Breast epithelium (tissue), 3 donors: ENCODE results near the gene PLIN3.
A peak's percentile ranks its signal among the peaks of the same experiment; 100 is the strongest.

ENCODE experiments used
- POLR2A ChIP-seq: fragments of 450-650 bp; IDR thresholded peaks from one replicate; pipeline ENCODE4 v1.6.1; 2016; ENCODE audit warnings: antibody characterized with exemption, mild to moderate bottlenecking, moderate library complexity
- POLR2AphosphoS5 ChIP-seq, 3 donors: sonication (generic); formaldehyde crosslinking; IDR thresholded peaks; one replicate each; pipeline ENCODE4 v1.6.1; 2017; ENCODE audit warnings: antibody characterized with exemption in 3 of 3
- TF ChIP-seq, protein P1 (sequence below), 3 donors: fragments of 450-650 bp; IDR thresholded peaks; one replicate each; pipeline ENCODE4 v1.5.1; 2016 to 2017; ENCODE audit warnings: antibody characterized with exemption in 3 of 3, mild to moderate bottlenecking in 3 of 3, moderate library complexity in 3 of 3

DNA sequence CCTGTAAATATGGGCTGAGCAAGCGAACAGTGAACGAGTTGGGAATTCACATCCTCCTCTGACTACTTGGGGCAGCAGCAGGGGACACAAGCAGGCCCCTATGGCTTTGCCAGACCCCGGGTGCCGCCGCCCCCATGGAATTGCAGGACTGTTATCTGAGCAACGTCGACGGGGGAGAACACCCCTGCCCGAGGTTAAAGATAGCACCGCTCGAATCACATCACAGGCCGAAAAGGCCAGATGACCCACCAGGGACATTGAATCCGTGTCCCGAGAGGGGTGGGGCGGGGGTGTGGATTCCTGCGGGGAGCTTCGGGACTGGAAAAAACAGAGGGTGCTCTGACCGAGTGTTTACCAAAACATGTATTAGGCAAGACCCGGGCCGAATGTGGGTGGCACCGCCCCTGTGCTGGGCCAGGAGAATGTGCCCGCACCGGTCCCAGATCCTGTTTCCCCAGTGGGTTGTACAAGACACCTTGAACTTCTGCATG, 66.8 kb downstream of the PLIN3 start:
- TF ChIP-seq, protein P1, sequence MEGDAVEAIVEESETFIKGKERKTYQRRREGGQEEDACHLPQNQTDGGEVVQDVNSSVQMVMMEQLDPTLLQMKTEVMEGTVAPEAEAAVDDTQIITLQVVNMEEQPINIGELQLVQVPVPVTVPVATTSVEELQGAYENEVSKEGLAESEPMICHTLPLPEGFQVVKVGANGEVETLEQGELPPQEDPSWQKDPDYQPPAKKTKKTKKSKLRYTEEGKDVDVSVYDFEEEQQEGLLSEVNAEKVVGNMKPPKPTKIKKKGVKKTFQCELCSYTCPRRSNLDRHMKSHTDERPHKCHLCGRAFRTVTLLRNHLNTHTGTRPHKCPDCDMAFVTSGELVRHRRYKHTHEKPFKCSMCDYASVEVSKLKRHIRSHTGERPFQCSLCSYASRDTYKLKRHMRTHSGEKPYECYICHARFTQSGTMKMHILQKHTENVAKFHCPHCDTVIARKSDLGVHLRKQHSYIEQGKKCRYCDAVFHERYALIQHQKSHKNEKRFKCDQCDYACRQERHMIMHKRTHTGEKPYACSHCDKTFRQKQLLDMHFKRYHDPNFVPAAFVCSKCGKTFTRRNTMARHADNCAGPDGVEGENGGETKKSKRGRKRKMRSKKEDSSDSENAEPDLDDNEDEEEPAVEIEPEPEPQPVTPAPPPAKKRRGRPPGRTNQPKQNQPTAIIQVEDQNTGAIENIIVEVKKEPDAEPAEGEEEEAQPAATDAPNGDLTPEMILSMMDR (IDR thresholded peaks at IDR 0.05), result no peak
- TF ChIP-seq POLR2AphosphoS5 (IDR thresholded peaks at IDR 0.05) (peak in 2 of 3 donors; percentile 52 to 86), POLR2A (no peak)
